ENCODE measurements around the gene NMB. TPM values are rescaled to one million over a fixed set of nuclear protein-coding genes. Genes with fewer than 3 reads are reported as not detected.

Gene NMB
- 1.7 and 4.7 TPM in 2 replicates for total RNA-seq

DNA sequence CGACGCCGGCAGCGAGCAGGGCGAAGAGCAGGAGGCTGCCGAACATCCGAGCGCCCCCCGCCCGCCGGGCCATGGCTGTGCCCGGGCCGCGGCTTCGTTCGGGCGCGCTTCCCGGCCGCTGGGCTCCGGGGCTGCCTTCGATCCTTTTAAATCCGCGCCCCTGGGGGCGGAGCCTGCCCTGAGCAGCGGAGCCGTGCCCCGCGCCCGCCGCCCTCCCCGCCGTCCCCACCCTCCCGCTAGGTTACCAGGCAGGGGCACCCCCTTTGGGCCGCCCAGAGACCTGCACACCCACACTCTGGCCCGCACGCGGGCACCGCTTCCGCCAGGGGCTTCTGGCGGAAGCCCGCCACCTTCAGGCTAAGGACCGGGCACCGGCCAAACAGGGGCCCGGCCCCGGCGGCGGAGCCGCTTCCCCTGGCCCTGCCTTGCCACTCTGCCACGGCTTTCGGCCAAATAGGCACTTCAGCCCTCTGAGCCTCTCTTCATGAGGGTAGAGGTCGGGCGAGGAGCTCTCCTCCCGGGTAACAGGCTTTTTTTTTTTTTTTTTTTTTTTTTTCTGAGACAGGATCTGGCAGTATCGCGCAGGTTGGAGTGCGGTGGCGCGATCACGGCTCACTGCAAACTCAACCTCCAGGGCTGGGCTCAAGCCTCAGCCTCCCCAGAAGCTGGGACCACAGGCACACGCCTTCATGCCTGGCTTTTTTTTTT, at the start of gene NMB:
Gene NMB (minus strand): TSS at position 120 of the 708 bp plus-strand sequence. CDS start 47 bp downstream, at position 73.

DNA sequence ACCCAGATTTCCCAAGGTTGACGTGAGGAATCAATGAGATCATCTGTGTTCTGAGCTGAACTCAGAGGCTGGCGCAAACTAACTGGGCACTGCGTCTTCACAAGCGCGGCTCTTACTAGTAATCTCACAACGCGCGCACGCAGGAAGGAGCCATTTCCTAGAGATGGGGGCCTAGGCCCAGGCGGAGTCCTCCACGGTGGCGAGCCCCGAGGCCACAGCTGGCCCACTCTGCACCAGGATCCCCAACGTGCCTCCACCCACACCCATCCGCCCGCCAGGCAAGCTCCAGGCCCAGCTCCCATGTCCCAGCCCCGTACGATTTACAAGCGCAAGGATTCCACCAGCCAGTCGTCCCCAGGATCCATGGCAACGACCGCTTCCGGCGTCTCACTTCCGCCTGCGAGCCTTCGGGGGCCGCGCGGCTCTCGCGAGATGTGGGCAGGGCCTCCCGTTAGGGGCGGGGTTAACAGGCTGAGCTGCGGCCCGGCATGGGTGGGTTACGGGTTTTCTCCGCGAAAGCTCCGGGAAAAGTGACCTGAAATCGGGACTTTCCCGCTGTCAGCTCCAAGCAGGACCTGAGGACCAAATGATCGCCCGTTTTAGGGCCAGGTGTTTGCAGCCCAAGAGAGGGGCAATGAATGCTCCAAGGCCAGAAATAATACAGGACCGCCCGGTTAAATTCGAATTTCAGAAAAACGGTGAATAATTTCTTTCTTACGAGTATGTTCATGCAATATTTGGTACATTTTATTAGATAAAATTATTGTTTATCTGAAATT, 3.9 kb downstream of the NMB start, which contains the start of gene WDR73:
Gene WDR73 (minus strand): TSS at position 374 of the 779 bp plus-strand sequence. CDS start 9 bp downstream, at position 365.

Other genes with a start within 250 kb of the NMB start
- gene ZSCAN2, start 57.2 kb downstream of the NMB start, total RNA-seq, result 6.6 and 13.0 TPM in 2 replicates
- gene WDR73, start 3.9 kb downstream of the NMB start, total RNA-seq, result 19.3 and 25.2 TPM in 2 replicates
- 164 and 172 TPM in 2 replicates for gene SEC11A, start 57.9 kb upstream of the NMB start, total RNA-seq
- gene ZNF592, start 90.4 kb upstream of the NMB start, total RNA-seq, result 2.9 and 5.1 TPM in 2 replicates
- gene ALPK3, start 159.2 kb upstream of the NMB start, total RNA-seq, result under 0.01 and 4.1 TPM in 2 replicates
- gene SLC28A1, start 226.5 kb upstream of the NMB start, total RNA-seq, result not detected in 2 replicates

Data from tracheal epithelial cell (primary cell).